ENCODE results near the gene ZNF213.

The ZNF213 gene

DNA sequence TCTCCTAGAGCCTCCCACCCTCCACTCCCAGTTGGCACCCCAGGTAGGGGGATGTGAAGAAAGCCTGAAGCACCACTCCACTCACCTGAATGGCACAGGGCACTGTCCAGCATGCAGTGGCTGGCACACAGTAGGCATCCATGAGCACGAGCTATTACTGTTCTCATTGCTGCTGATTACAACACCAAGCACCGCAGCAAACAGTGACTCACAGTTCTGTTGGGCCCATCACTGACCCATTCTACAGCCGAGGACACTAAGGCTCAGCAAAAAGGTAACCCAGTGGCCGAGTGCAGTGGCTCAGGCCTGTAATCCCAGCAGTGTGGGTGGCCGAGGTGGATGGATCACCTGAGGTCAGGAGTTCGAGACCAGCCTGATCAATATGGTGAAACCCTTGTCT is 38.5 kb upstream of the ZNF213 start:
- TF ChIP-seq GATA2 (IDR thresholded peaks at IDR 0.05; ENCODE audit: low read depth, low read length), result no peak
- TF ChIP-seq GATA3 (IDR thresholded peaks at IDR 0.05; ENCODE audit: low read depth, low read length), result no peak

- TF ChIP-seq GATA3 (IDR thresholded peaks at IDR 0.05; ENCODE audit: low read depth, low read length) (no peak), GATA2 (IDR thresholded peaks at IDR 0.05; ENCODE audit: low read depth, low read length) (no peak)
Observed at GRCh38 chr16:3097266-3097665, 37.6 kb upstream of the ZNF213 start.

GRCh38 chr16:3098459-3099394 is 36.1 kb upstream of the ZNF213 start, which contains the start of gene ZSCAN10:
Gene ZSCAN10 (minus strand): TSS chr16:3099294. CDS start chr16:3092937, 6,357 bp downstream.
- no peak for TF ChIP-seq GATA3 (IDR thresholded peaks at IDR 0.05; ENCODE audit: low read depth, low read length)
- TF ChIP-seq GATA2 (IDR thresholded peaks at IDR 0.05; ENCODE audit: low read depth, low read length), result no peak

GRCh38 chr16:3099395-3099731 is 35.5 kb upstream of the ZNF213 start:
- TF ChIP-seq GATA3 (IDR thresholded peaks at IDR 0.05; ENCODE audit: low read depth, low read length) (no peak), GATA2 (IDR thresholded peaks at IDR 0.05; ENCODE audit: low read depth, low read length) (no peak)

- no peak for TF ChIP-seq GATA2 (IDR thresholded peaks at IDR 0.05; ENCODE audit: low read depth, low read length)
- no peak for TF ChIP-seq GATA3 (IDR thresholded peaks at IDR 0.05; ENCODE audit: low read depth, low read length)
Observed at GRCh38 chr16:3099732-3100499, 34.9 kb upstream of the ZNF213 start.

DNA sequence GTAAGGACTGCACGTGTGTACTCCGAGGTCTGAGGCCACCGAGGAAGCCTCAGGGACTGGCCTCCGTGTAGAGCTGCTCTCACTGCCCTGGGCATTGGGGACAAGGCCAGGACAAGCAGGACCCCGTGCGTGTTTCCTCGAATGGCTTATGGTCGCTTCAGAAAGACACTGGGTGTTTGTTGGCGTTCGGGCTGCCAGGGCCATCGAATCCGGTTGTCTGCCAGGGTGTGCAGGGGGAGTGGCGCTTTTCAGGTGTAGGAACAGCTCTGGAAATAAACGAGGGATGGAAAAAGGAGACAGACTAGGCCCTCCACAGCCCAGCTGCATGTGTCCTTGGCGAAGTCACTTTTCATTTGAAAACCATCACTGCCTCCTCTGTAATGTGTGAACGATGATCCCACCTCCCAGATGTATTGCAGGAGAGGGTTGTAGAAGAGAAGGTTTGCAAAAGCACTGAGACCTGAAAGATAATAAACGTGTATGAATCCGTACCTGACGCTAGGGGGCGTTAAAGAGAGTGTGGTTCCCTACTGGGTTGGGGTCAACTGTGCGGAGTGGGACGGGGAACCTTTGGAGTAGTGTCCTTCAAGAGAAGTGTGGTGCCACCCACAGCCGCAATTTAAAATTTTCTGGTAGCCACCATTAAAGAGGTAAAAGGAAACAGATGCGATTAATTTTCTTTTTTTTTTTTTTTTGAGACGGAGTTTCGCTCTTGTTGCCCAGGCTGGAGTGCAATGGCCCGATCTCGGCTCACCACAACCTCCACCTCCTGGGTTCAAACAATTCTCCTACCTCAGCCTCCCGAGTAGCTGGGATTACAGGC is 33.6 kb upstream of the ZNF213 start:
- TF ChIP-seq GATA2 (IDR thresholded peaks at IDR 0.05; ENCODE audit: low read depth, low read length) (no peak), GATA3 (IDR thresholded peaks at IDR 0.05; ENCODE audit: low read depth, low read length) (no peak)

DNA sequence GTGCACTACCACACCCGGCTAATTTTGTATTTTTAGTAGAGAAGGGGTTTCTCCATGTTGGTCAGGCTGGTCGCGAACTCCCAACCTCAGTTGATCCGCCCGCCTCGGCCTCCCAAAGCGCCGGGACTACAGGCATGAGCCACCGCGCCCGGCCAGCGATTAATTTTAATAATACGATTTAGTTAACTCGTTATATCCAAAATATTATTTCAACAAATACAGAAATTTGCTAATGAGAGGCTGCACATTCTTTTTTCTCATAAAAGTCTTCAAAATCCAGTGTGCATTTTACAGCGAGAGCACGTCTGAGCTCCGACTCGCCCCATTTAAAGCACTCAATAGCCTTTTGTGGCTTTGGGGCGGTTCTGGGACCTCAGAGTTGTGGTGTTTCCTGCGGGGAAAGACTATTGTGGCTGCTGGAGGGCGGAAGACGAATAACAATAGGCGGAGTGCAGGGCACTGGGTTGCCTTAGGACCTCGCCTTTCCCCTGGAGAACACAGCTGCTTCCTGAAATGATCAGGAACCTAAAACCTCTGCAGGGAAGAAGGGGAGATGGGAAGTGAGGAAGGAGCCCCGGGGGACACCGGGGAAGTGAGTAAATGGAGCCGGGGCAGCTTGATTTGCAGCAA is 32.9 kb upstream of the ZNF213 start:
- TF ChIP-seq GATA2 (IDR thresholded peaks at IDR 0.05; ENCODE audit: low read depth, low read length) (no peak), GATA3 (IDR thresholded peaks at IDR 0.05; ENCODE audit: low read depth, low read length) (no peak)

DNA sequence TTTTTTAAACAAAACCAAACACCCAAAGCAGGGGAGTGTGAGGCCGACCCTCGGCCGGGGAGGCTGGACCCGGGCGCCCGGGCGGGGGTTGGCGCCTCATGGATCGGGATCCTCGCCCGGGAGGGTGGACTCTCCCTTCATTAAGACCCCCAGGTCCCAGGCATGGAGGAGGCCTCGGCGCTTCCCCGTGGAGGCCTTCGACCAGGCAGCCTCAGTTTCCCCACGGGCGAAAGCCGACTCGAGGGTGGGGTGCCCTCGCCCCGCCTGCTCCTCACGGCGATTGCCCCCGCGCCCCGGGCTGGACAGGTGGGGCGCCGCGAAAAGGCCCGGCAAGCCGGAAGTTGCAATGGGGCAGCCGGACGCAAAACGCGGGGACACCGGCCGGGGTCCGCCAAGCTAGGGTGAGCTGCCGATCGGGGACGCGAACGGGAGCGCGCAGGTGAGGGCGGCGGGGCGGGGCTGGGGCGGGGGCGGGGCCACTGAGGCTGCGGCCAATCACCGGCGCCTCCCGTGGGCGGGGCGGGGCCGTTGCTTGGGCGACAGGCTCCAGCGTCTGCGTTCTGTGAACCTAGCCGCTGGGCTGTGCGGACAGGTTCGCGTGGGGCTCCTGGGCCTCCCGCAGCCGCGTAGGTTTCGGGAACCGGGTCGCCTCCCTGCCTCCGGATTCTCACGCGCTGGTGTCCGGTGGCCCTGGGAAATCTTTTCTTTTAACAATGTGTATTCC is 28.5 kb upstream of the ZNF213 start:
- TF ChIP-seq GATA3 (IDR thresholded peaks at IDR 0.05; ENCODE audit: low read depth, low read length) (no peak), GATA2 (IDR thresholded peaks at IDR 0.05; ENCODE audit: low read depth, low read length) (no peak)

DNA sequence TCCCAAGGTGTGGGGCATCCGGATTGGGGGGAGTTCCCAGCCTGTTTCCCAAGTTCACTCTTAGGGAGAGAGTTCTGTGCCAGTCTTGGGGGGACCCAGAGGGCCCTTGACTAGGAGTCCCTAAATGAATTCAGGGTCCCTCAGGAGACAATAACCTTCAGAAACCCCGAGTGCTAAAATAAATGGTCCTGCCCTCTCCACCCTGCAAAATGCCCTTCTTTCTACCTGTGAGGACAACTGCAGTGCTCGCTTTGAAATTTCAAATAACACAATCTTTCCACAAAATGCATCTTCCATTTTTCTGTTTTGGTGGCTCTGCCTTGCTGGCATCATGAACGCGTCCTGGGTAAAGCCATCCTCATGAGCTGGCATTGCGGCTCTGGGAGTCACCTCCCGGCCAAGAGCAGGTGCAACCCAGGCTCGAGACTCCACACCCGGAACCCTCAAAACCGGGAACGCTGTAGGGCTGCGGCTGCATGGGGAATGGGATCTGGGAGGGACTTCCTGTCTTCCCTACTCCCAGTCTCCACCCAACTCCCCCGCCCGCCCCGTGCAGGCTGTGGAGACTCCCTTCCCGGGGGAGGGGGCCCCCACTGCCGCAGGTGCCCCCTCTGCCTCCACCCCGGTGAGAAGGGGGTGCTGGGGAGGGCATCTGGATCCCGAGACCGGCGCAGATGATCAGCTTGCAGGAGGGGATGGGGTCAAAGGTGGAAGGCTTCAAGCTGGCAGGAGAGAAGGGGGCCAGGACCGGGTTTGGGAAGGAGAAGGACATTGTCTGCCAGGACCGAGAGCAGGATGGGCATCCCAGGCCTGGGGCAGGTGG is 22.6 kb upstream of the ZNF213 start, which contains the start of gene ZNF205:
ZNF205 (plus strand) TSS at position 529 of the 823 bp plus-strand sequence. CDS start 845 bp downstream, outside the sequence.
- TF ChIP-seq GATA2 (IDR thresholded peaks at IDR 0.05; ENCODE audit: low read depth, low read length) (no peak), GATA3 (IDR thresholded peaks at IDR 0.05; ENCODE audit: low read depth, low read length) (no peak)

DNA sequence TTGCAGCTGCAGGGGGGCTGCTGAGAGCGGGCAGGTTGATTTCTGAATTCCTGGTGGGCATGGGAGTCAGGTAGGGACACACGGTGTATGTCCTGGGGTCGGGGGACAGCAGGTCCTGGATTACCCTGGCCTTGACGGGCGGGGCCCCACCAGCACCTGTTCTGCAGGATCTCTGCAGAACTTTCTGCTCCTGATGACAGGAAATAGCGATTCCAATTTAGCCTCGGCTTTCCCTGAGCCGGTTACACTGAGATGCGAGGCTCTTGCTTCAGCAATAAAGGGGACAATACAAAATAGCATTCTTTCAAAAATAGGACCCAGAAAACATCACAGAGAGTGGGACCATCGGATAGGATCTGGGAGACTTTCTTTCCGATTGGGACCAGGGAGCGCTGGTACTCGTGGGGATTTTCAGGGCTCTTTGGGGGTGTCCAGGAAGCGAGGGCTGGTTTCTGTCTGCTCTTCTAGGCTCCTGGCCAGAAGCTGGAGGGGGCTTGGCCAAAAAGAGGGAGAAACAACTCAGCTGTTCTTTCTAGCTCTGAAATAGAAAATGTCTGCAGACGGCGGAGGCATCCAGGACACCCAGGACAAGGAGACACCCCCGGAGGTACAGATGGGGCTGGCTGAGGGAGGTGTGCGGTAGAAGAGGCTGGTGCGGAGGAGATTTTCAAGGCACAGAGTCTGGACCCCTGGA is 21.8 kb upstream of the ZNF213 start:
- TF ChIP-seq GATA3 (IDR thresholded peaks at IDR 0.05; ENCODE audit: low read depth, low read length) (no peak), GATA2 (IDR thresholded peaks at IDR 0.05; ENCODE audit: low read depth, low read length) (no peak)

- TF ChIP-seq GATA2 (IDR thresholded peaks at IDR 0.05; ENCODE audit: low read depth, low read length), result no peak
- TF ChIP-seq GATA3 (IDR thresholded peaks at IDR 0.05; ENCODE audit: low read depth, low read length), result no peak
Observed at GRCh38 chr16:3113765-3114479, 20.9 kb upstream of the ZNF213 start.

Data from SH-SY5Y (cell line).